HG03575 (cell line): ENCODE measurements around the gene SLC25A43.
"Not testable (repeated sequence)": the region's sequence is repeated elsewhere in the genome, so short reads cannot be mapped to it uniquely, and the experiment has no call there.

Source experiments
- ATAC-seq: cut with Tn5 transposase; IDR thresholded peaks from one replicate; pipeline ENCODE4 v1.9.1; 2021; ENCODE audit not compliant: unreplicated experiment, insufficient number of reproducible peaks, low FRiP score; ENCODE audit errors: extremely low read depth

Gene SLC25A43

GRCh38 chrX:119402588-119402987 lies 3.5 kb downstream of the SLC25A43 start:
- no peak for ATAC-seq

DNA sequence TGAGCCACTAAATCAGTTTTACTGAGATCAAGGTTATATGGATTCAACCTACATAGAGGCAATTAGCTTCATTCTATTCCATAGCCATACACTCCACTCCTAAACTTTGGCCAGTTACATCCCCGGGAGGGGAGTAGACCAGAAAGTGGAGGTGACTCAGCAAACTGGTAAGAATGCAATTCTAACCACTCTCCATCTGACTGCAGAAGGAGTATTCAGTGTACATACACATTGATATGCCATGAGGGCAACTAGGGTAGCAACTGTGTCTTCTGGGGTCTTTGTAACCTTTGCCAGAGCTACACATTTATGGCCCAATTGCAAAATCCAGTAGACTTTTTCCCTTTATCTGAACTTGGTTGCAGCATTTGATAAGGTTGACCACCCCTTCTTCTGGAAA lies 7.6 kb downstream of the SLC25A43 start:
- no peak for ATAC-seq

DNA sequence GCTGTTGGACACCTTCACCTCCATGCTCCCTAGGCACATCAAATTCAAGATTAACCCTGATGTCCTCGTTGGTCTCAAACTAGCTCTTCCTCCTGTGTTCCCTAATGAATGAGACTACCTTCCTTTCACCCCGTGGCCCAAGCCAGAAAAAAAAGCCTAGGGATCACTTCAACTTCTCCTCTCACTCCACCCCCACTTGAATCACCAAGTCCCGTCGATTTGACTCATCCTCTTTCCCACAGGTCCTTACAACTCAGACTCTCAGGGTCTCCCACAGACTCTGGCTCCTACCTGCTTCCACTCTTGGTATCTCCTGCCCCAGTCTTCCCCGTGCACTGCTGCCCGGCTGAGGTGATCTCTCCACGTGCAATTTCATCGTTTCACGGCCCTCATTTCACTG lies 8.5 kb downstream of the SLC25A43 start:
- no peak for ATAC-seq

- ATAC-seq = no peak
Measured at GRCh38 chrX:119410027-119410819, 11.1 kb downstream of the SLC25A43 start.

DNA sequence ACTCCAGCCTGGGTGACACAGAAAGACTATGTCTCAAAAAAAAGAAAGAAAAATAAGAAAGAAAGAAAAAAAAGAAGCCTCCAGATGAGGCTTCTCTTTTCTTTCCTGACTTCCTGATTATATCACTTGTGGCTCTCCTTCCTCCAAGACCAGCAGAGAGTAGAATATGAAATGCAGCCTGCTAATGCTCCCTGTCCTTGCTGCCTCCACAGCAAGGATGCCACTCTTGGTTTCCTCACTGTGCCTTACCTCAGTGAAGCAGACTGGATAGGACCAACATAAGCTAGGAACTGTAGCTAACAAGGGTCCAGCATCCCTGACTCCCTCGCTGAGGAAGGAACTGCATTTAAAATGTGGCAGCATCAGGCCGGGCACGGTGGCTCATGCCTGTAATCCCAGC lies 11.7 kb downstream of the SLC25A43 start:
- ATAC-seq = no peak

DNA sequence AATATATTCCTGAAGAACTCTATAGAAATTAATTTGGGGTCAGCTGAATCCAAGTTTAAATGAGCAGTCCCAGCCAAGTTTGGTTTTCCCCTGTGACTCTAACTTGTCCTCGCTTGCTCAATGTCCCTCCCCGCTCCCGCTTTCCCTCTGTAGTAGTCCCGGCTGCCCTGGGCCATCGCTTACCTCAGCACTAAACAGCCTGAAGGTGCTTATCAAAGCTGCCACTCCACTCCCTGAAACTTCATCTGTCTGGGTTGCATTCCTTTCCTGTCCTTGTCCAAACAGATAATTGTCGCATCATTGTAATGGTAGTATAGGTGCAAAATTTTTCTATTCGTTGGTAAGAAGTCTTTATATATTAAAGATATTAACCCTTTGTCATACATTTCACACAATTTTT lies 12.8 kb downstream of the SLC25A43 start:
- ATAC-seq = no peak

DNA sequence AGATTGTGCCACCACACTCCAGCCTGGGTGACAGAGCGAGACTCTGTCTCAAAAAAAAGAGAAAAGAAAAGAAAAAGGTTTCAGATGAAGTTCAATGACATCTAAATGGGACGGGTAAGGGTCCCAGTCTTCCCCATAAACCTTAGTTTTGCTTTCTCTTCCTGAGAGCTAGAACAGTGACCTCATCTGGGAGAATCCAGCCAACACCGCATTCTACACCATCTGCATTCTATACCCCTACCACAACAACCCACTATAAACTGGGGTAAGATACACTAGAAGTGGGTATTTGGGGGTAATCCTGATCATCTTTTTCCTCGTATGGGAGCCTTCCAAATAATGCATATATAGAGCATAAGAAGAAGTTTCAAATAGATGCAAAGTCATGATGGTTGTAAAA lies 18.2 kb downstream of the SLC25A43 start:
- no peak for ATAC-seq

DNA sequence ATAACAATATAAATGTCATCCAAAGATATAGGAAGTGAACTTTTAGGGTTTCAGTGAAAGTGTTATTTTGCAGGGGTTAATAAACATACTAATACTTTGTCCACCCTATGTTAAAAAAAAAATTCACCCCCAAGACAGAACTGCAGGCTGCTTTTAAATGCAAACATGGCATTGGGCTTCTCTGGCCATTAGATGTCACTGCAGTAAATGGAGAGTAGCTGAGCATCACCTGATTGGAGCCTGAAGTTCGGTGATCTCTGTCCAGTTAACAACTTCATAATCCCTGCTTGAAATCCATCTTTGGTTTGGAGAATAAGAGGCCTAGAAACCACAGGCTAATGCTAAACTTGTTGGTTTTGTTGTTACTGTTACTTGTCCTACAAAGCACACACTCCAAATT lies 18.7 kb downstream of the SLC25A43 start:
- ATAC-seq = no peak

DNA sequence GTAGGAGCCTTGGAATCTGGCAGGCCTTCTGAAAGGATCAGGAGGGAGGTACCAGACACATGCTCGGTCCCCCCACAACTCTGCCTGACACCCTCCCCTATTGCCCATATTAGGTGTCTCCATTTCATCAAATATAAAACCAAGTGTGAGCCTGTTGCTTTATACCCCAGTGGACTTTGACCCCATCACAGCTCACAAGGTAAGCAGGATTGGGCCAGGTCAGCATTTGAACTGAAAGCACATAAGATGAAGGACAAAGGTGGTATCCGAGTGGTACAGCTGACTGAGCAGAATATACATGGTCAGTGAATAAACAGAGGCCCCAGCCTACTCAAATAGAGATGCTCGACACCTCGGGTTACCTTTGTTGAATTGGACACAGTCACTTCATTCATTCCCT lies 20.0 kb downstream of the SLC25A43 start:
- no peak for ATAC-seq

GRCh38 chrX:119419898-119420297 lies 20.8 kb downstream of the SLC25A43 start:
- no peak for ATAC-seq

DNA sequence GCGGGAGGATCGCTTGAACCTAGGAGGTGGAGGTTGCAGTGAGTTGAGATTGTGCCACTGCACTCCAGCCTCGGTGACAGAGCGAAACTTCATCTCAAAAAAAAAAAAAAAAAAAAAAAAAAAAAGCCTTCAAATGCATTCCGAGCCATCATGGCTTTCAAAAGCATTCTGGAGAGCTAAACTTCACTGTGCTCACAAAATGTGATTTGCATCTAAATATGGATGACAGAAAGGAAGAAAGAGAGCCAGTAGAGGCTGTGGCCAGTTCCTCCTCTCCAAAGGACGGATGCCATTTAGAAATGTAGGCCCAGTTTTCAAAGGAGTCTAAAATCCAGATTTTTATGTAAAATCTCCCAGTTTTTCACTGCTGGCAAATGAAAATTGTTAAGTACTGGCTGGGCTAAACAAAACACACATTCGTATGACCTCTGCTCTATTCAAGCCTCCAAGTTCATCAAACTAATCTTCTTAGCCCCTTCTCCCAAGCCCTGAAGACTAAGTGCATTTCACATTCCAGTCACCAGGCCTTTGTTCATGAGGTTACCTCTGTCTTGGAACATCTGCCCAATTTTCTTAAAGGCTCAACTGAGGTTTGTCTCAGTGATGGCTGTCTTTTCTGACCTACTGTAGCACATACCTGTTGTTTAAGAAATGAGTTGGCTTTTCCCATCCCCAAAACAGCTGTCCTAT lies 22.0 kb downstream of the SLC25A43 start:
- ATAC-seq = no peak

- no peak for ATAC-seq
Measured at GRCh38 chrX:119423631-119424030, 24.5 kb downstream of the SLC25A43 start.

DNA sequence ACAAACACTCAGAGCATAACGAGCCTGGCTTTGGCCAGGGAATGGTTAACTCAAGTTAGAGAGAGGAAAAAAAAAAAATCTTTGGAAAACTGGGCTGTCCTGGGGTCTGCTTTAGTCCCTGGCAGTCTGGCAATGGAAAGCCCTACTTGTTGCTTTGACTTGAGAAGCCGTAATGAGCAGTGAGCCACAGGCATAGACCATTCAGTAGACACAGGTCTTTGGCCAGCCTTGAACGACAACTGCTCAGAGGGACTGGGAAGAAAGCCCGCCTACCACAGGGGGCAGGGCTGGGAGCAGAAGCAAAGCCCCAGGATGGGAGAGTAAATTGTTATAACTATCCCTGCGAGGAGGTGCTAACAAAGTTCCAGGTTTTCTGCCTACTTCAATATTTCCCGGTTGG lies 25.9 kb downstream of the SLC25A43 start:
- no peak for ATAC-seq

- no peak for ATAC-seq
Measured at GRCh38 chrX:119427024-119427794, 28.1 kb downstream of the SLC25A43 start.

DNA sequence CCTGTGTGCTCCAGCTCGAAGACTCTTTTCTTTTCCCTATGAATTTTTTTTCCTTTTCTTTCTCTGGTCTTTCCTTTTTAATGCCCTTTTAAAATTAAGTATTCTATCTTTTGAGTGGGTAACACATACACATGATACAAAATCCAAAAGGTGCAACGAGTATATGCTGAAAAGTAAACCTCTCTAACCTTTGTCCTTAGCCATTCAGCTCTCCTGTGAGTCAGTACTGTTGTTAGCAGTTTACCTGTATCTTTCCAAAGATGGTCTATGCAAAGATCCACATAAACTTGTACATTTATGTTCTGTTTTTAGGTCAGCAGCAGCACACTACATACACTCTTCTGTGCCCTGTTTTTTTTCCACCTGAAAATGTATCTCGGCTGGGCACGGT lies 28.7 kb downstream of the SLC25A43 start:
- no peak for ATAC-seq

GRCh38 chrX:119429471-119429870 lies 30.3 kb downstream of the SLC25A43 start:
- no peak for ATAC-seq

GRCh38 chrX:119441295-119441694 lies 42.2 kb downstream of the SLC25A43 start:
- not testable (repeated sequence) for ATAC-seq

- no peak for ATAC-seq
Measured at GRCh38 chrX:119442286-119442685, 43.1 kb downstream of the SLC25A43 start.

- ATAC-seq = no peak
Measured at GRCh38 chrX:119453202-119453601, 54.1 kb downstream of the SLC25A43 start.

GRCh38 chrX:119455264-119455663 lies 56.1 kb downstream of the SLC25A43 start:
- ATAC-seq = no peak
